IPS DF 4.7 (cell line): Measurements from ENCODE around the gene ATXN7.

ENCODE experiments used
- DNase-seq: peaks from one replicate; pipeline ENCODE4 v3.0.0-alpha.2; 2013; ENCODE audit warnings: low spot score; ENCODE audit errors: extremely low read depth

The ATXN7 gene

GRCh38 chr3:64048631-64049061 is 185.0 kb downstream of the ATXN7 start:
- DNase-seq, result no peak

- no peak for DNase-seq
Measured at GRCh38 chr3:64049136-64049535, 185.5 kb downstream of the ATXN7 start.

GRCh38 chr3:64049832-64050231 is 186.2 kb downstream of the ATXN7 start:
- DNase-seq, result no peak
